ENCODE results near the gene ACIN1. TPM values are rescaled to one million over a fixed set of nuclear protein-coding genes. Genes with fewer than 3 reads are reported as not detected.
A peak's percentile ranks its signal among the peaks of the same experiment; 100 is the strongest.

Gene ACIN1
- total and polyA plus RNA-seq, 2 of the 13 experiments (the other 11 are each of a cell fraction or from before 2014, with no cell fraction given) = 165 to 183 TPM

- peak; percentile 41; the same call in 1 of the 2 replicates for TF ChIP-seq SAFB2 (CRISPR knock-in tag; IDR thresholded peaks at IDR 0.05; ENCODE audit: borderline replicate concordance, low read depth)
- TF ChIP-seq PAX8 (CRISPR knock-in tag; IDR thresholded peaks at IDR 0.05; ENCODE audit: borderline replicate concordance) = no peak
- no peak for TF ChIP-seq RFX3 (CRISPR knock-in tag; IDR thresholded peaks at IDR 0.05)
- TF ChIP-seq CAMTA2 (CRISPR knock-in tag; IDR thresholded peaks at IDR 0.05; ENCODE audit: borderline replicate concordance) = no peak
- TF ChIP-seq ZNF10 (CRISPR knock-in tag; IDR thresholded peaks at IDR 0.05; ENCODE audit: borderline replicate concordance, low read depth) = no peak
- TF ChIP-seq, protein P1, sequence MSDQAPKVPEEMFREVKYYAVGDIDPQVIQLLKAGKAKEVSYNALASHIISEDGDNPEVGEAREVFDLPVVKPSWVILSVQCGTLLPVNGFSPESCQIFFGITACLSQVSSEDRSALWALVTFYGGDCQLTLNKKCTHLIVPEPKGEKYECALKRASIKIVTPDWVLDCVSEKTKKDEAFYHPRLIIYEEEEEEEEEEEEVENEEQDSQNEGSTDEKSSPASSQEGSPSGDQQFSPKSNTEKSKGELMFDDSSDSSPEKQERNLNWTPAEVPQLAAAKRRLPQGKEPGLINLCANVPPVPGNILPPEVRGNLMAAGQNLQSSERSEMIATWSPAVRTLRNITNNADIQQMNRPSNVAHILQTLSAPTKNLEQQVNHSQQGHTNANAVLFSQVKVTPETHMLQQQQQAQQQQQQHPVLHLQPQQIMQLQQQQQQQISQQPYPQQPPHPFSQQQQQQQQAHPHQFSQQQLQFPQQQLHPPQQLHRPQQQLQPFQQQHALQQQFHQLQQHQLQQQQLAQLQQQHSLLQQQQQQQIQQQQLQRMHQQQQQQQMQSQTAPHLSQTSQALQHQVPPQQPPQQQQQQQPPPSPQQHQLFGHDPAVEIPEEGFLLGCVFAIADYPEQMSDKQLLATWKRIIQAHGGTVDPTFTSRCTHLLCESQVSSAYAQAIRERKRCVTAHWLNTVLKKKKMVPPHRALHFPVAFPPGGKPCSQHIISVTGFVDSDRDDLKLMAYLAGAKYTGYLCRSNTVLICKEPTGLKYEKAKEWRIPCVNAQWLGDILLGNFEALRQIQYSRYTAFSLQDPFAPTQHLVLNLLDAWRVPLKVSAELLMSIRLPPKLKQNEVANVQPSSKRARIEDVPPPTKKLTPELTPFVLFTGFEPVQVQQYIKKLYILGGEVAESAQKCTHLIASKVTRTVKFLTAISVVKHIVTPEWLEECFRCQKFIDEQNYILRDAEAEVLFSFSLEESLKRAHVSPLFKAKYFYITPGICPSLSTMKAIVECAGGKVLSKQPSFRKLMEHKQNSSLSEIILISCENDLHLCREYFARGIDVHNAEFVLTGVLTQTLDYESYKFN (CRISPR knock-in tag; conservative IDR thresholded peaks at IDR 0.05) = peak; percentile 67; the same call in 1 of the 2 replicates
- peak; percentile 22 for TF ChIP-seq ZNF547 (CRISPR knock-in tag; IDR thresholded peaks at IDR 0.05)
- 0 out of 2 replicates have a peak, but pooled peaks have one; percentile 16 for TF ChIP-seq SUZ12 (IDR thresholded peaks at IDR 0.05; ENCODE audit: low read depth, low read length)
- peak; percentile 87; the same call in 1 of the 2 replicates for TF ChIP-seq CHD4 (IDR thresholded peaks at IDR 0.05; ENCODE audit: borderline replicate concordance, low read length)
- peak; percentile 97 for TF ChIP-seq TRAFD1 (CRISPR knock-in tag; IDR thresholded peaks at IDR 0.05; ENCODE audit: borderline replicate concordance)
- TF ChIP-seq, protein P2, sequence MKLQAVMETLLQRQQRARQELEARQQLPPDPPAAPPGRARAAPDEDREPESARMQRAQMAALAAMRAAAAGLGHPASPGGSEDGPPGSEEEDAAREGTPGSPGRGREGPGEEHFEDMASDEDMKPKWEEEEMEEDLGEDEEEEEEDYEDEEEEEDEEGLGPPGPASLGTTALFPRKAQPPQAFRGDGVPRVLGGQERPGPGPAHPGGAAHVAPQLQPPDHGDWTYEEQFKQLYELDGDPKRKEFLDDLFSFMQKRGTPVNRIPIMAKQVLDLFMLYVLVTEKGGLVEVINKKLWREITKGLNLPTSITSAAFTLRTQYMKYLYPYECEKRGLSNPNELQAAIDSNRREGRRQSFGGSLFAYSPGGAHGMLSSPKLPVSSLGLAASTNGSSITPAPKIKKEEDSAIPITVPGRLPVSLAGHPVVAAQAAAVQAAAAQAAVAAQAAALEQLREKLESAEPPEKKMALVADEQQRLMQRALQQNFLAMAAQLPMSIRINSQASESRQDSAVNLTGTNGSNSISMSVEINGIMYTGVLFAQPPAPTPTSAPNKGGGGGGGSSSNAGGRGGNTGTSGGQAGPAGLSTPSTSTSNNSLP (IDR thresholded peaks at IDR 0.05; ENCODE audit: low read depth, low read length) = peak; percentile 91
- TF ChIP-seq ATF3 (CRISPR knock-in tag; IDR thresholded peaks at IDR 0.05) = peak; percentile 60; the same call in 1 of the 2 replicates
- peak; percentile 70 for TF ChIP-seq KLF6 (CRISPR knock-in tag; IDR thresholded peaks at IDR 0.05)
- TF ChIP-seq, protein P3, sequence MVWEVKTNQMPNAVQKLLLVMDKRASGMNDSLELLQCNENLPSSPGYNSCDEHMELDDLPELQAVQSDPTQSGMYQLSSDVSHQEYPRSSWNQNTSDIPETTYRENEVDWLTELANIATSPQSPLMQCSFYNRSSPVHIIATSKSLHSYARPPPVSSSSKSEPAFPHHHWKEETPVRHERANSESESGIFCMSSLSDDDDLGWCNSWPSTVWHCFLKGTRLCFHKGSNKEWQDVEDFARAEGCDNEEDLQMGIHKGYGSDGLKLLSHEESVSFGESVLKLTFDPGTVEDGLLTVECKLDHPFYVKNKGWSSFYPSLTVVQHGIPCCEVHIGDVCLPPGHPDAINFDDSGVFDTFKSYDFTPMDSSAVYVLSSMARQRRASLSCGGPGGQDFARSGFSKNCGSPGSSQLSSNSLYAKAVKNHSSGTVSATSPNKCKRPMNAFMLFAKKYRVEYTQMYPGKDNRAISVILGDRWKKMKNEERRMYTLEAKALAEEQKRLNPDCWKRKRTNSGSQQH (CRISPR knock-in tag; IDR thresholded peaks at IDR 0.05; ENCODE audit: low read depth) = peak; percentile 61; the same call in 1 of the 2 replicates
- TF ChIP-seq GABPA (IDR thresholded peaks at IDR 0.05; ENCODE audit: low read depth, low read length) = no peak
- TF ChIP-seq GABPA (CRISPR knock-in tag; IDR thresholded peaks at IDR 0.05; ENCODE audit: low read depth) = no peak
- peak; percentile 89 for TF ChIP-seq RBM39 (IDR thresholded peaks at IDR 0.05; ENCODE audit: low read depth, low read length, poor library complexity, severe bottlenecking)
These were observed 516 bp upstream of the ACIN1 start, which contains the start of gene C14orf119 (continued) for GRCh38 chr14:23095196-23096108.

All from HepG2 (cell line).